ENCODE data around the gene FLAD1. TPM values are rescaled to one million over a fixed set of nuclear protein-coding genes. Genes with fewer than 3 reads are reported as not detected.

FLAD1 gene
- total RNA-seq, 1 experiment from 2014 or later: 88.3 TPM

- TF ChIP-seq, protein P1, sequence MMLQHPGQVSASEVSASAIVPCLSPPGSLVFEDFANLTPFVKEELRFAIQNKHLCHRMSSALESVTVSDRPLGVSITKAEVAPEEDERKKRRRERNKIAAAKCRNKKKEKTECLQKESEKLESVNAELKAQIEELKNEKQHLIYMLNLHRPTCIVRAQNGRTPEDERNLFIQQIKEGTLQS (CRISPR knock-in tag; conservative IDR thresholded peaks at IDR 0.05): no peak
- TF ChIP-seq, protein P2, sequence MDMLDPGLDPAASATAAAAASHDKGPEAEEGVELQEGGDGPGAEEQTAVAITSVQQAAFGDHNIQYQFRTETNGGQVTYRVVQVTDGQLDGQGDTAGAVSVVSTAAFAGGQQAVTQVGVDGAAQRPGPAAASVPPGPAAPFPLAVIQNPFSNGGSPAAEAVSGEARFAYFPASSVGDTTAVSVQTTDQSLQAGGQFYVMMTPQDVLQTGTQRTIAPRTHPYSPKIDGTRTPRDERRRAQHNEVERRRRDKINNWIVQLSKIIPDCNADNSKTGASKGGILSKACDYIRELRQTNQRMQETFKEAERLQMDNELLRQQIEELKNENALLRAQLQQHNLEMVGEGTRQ (CRISPR knock-in tag; IDR thresholded peaks at IDR 0.05): no peak
- TF ChIP-seq TCF7 (CRISPR knock-in tag; IDR thresholded peaks at IDR 0.05; ENCODE audit: low read depth) (no peak), SOX15 (CRISPR knock-in tag; IDR thresholded peaks at IDR 0.05) (no peak), ZNF138 (CRISPR knock-in tag; conservative IDR thresholded peaks at IDR 0.05) (no peak), ZNF263 (CRISPR knock-in tag; IDR thresholded peaks at IDR 0.05; ENCODE audit: low read depth) (no peak), ZNF396 (CRISPR knock-in tag; IDR thresholded peaks at IDR 0.05; ENCODE audit: borderline replicate concordance) (no peak), PRRX2 (CRISPR knock-in tag; IDR thresholded peaks at IDR 0.05) (no peak), OVOL2 (CRISPR knock-in tag; IDR thresholded peaks at IDR 0.05; ENCODE audit: borderline replicate concordance) (no peak), EMX1 (CRISPR knock-in tag; IDR thresholded peaks at IDR 0.05) (no peak), TP53 (CRISPR knock-in tag; IDR thresholded peaks at IDR 0.05) (no peak), ZNF232 (CRISPR knock-in tag; IDR thresholded peaks at IDR 0.05) (0 out of 2 replicates have a peak, but pooled peaks have one; percentile 31), ZNF281 (CRISPR knock-in tag; IDR thresholded peaks at IDR 0.05) (no peak), MYBL2 (CRISPR knock-in tag; IDR thresholded peaks at IDR 0.05) (0 out of 2 replicates have a peak, but pooled peaks have one; percentile 35), GABPB1 (CRISPR knock-in tag; IDR thresholded peaks at IDR 0.05) (peak; percentile 7; the same call in 1 of the 2 replicates), TEAD4 (CRISPR knock-in tag; IDR thresholded peaks at IDR 0.05) (no peak), ZNF317 (CRISPR knock-in tag; IDR thresholded peaks at IDR 0.05; ENCODE audit: borderline replicate concordance, low read depth) (no peak), SMAD3 (CRISPR knock-in tag; IDR thresholded peaks at IDR 0.05; ENCODE audit: borderline replicate concordance) (0 out of 2 replicates have a peak, but pooled peaks have one; percentile 9)
- TF ChIP-seq, protein P3, sequence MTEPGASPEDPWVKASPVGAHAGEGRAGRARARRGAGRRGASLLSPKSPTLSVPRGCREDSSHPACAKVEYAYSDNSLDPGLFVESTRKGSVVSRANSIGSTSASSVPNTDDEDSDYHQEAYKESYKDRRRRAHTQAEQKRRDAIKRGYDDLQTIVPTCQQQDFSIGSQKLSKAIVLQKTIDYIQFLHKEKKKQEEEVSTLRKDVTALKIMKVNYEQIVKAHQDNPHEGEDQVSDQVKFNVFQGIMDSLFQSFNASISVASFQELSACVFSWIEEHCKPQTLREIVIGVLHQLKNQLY (CRISPR knock-in tag; IDR thresholded peaks at IDR 0.05): no peak
- TF ChIP-seq, protein P4, sequence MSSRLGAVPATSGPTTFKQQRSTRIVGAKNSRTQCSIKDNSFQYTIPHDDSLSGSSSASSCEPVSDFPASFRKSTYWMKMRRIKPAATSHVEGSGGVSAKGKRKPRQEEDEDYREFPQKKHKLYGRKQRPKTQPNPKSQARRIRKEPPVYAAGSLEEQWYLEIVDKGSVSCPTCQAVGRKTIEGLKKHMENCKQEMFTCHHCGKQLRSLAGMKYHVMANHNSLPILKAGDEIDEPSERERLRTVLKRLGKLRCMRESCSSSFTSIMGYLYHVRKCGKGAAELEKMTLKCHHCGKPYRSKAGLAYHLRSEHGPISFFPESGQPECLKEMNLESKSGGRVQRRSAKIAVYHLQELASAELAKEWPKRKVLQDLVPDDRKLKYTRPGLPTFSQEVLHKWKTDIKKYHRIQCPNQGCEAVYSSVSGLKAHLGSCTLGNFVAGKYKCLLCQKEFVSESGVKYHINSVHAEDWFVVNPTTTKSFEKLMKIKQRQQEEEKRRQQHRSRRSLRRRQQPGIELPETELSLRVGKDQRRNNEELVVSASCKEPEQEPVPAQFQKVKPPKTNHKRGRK (CRISPR knock-in tag; IDR thresholded peaks at IDR 0.05; ENCODE audit: borderline replicate concordance): no peak
- TF ChIP-seq, protein P5, sequence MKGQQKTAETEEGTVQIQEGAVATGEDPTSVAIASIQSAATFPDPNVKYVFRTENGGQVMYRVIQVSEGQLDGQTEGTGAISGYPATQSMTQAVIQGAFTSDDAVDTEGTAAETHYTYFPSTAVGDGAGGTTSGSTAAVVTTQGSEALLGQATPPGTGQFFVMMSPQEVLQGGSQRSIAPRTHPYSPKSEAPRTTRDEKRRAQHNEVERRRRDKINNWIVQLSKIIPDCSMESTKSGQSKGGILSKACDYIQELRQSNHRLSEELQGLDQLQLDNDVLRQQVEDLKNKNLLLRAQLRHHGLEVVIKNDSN (CRISPR knock-in tag; IDR thresholded peaks at IDR 0.05): no peak; the same call in 1 of the 2 replicates
- TF ChIP-seq, protein P6, sequence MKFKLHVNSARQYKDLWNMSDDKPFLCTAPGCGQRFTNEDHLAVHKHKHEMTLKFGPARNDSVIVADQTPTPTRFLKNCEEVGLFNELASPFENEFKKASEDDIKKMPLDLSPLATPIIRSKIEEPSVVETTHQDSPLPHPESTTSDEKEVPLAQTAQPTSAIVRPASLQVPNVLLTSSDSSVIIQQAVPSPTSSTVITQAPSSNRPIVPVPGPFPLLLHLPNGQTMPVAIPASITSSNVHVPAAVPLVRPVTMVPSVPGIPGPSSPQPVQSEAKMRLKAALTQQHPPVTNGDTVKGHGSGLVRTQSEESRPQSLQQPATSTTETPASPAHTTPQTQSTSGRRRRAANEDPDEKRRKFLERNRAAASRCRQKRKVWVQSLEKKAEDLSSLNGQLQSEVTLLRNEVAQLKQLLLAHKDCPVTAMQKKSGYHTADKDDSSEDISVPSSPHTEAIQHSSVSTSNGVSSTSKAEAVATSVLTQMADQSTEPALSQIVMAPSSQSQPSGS (CRISPR knock-in tag; IDR thresholded peaks at IDR 0.05; ENCODE audit: borderline replicate concordance, low read depth): no peak
- TF ChIP-seq, protein P7, sequence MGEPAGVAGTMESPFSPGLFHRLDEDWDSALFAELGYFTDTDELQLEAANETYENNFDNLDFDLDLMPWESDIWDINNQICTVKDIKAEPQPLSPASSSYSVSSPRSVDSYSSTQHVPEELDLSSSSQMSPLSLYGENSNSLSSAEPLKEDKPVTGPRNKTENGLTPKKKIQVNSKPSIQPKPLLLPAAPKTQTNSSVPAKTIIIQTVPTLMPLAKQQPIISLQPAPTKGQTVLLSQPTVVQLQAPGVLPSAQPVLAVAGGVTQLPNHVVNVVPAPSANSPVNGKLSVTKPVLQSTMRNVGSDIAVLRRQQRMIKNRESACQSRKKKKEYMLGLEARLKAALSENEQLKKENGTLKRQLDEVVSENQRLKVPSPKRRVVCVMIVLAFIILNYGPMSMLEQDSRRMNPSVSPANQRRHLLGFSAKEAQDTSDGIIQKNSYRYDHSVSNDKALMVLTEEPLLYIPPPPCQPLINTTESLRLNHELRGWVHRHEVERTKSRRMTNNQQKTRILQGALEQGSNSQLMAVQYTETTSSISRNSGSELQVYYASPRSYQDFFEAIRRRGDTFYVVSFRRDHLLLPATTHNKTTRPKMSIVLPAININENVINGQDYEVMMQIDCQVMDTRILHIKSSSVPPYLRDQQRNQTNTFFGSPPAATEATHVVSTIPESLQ (CRISPR knock-in tag; IDR thresholded peaks at IDR 0.05): no peak
These were observed 8.2 kb upstream of the FLAD1 start (continued) for GRCh38 chr1:154974808-154975408.
